NCI-H1694 treated with DMSO at 0.1 percent for 48 hours (cell line): ENCODE data around the gene FRMD5.

ENCODE experiments used
- DNase-seq: peaks from one replicate; lab custom pipeline; 2025; lab: John Stamatoyannopoulos, UW

FRMD5 gene

GRCh38 chr15:44160796-44161195 is 34.3 kb downstream of the FRMD5 start:
- DNase-seq = no peak

GRCh38 chr15:44159492-44159891 is 35.6 kb downstream of the FRMD5 start:
- DNase-seq = no peak

- no peak for DNase-seq
These were observed 37.0 kb downstream of the FRMD5 start for GRCh38 chr15:44158111-44158510.

DNA sequence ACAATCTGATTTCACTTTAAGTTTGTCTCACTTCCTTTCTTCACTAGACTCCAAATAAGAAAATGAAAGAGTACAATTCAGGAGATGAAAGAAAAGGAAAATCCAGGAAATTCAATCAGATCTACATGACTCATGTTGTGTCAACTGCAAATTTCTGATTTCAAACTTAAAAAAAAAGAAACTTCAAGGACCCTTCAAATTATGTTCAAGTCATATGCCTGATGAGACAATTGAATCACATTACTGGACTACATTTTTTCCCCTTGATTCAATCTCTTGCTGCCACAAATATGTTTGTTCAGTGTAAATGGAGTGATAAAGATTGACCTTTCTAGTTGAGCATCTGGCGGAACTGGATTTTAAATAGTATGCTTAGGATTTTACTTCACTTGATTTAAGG is 37.4 kb downstream of the FRMD5 start:
- DNase-seq = no peak

DNA sequence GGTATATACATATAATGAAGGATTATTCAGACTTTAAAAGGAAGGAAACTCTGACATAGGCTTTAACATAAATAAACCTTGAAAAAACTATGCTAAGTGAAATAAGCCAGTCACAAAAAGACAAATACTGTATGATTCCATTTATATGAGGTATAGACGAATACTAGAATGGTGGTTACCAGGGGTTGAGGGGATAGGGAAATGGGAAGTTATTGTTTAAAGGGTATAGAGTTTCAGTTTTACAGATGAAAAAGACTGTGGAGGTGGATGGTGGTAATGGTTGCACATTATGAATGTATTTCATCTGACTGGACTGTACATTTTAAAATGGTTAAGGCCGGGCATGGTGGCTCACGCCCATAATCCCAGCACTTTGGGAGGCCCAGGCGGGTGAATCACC is 41.7 kb downstream of the FRMD5 start:
- DNase-seq = no peak

DNA sequence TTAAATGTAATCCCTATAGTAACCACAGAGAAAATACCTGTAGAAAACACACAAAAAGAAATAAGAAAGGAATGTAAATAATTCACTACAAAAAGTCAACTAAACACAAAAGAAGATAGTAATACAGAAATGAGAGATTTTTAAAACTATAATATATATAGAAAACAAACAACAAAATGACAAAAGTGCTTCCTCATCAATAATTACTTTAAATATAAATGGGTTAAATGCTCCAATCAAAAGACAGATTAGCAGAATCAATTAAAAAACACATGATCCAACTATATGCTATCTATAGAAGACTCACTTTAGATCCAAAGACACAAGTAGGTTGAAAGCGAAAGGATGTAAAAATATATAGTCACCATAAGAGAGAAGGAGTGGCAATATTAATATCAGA is 45.8 kb downstream of the FRMD5 start:
- no peak for DNase-seq

- DNase-seq = no peak
These were observed 46.5 kb downstream of the FRMD5 start for GRCh38 chr15:44148580-44148979.

GRCh38 chr15:44147636-44148035 is 47.4 kb downstream of the FRMD5 start:
- DNase-seq = no peak

DNA sequence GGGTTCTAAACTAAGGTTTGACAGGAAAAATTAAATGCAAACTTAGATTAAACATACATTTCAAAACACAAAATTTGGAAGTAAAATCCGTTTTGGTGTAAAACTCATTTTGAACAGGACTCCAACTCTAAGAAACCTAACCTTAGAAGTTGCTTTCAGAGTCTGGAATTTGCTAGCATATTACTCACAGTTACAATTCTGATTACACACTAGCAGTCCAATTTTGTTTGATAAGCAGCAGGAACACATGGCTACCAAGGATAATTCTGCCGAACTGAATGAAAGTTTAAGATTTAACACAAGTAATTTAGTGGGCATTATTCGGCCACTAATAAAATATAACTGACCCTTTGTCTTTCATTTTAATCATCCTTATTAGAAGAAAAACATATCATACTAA is 49.6 kb downstream of the FRMD5 start:
- DNase-seq = no peak

GRCh38 chr15:44144992-44145391 is 50.1 kb downstream of the FRMD5 start:
- DNase-seq = no peak

- no peak for DNase-seq
These were observed 50.9 kb downstream of the FRMD5 start for GRCh38 chr15:44144184-44144583.

- DNase-seq = no peak
These were observed 57.3 kb downstream of the FRMD5 start for GRCh38 chr15:44137750-44138149.

DNA sequence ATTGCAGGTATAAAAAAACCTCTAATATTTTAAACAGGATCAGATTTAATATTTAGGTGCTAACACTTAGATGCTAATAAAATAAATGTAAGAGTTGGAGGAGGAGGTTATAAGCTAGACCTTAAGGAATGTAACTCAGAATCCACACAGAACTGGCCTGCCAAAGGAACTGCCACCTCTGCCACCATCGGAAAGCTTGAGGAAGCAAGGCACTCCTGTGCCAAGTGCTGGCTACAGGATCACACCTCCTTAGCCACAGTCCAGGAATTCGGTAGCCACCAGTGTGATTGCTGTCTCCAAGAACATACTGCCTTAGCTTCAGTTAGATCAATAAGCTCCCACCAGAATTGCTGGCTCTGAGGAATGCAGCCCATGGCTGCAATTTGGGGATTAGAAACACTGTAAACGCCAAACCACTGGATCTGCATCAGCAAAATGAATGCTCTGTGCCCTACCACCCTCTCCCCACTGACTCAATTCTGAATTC is 58.0 kb downstream of the FRMD5 start:
- DNase-seq = no peak

DNA sequence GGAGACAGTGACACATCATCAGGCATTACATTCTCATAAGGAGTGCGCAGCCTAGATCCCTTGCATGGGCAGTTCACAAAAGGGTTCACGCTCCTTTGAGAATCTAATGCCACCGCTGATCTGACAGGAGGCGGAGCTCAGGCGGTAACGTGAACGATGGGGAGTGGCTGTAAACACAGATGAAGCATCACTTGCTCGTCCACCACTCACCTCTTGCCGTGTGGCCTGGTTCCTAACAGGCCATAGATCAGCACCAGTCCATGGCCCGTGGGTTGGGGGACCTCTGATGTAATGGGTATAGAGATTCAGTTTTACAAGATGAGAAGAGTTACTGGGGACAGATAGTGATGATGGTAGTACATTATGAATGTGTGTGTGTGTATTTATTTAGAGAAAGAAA is 63.0 kb downstream of the FRMD5 start:
- DNase-seq = no peak

- no peak for DNase-seq
These were observed 64.3 kb downstream of the FRMD5 start for GRCh38 chr15:44130778-44131177.

GRCh38 chr15:44129911-44130310 is 65.2 kb downstream of the FRMD5 start:
- no peak for DNase-seq

GRCh38 chr15:44128443-44128842 is 66.6 kb downstream of the FRMD5 start:
- no peak for DNase-seq

- no peak for DNase-seq
These were observed 69.2 kb downstream of the FRMD5 start for GRCh38 chr15:44125879-44126278.

- no peak for DNase-seq
These were observed 92.3 kb downstream of the FRMD5 start for GRCh38 chr15:44102675-44103254.

- DNase-seq = no peak
These were observed 93.1 kb downstream of the FRMD5 start for GRCh38 chr15:44101944-44102343.

DNA sequence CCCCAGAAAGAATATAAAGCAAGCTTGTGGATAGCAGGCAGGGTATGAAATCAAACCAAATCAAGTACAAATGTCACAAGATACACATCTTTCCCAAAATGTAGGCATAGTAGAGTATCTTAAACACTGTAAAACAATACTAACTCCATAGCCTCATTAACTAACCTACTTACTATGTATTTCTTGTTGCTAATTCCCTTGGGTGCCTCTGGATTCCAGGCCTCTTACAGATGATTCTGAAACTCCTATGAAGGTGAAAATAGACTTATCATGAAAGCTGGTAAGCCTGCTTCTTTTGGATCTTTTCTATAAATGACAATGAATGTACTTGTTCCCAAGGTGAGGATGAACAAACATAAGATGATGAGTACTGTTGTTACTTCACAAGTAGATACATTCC is 93.8 kb downstream of the FRMD5 start:
- no peak for DNase-seq

GRCh38 chr15:44099671-44100070 is 95.4 kb downstream of the FRMD5 start:
- no peak for DNase-seq

DNA sequence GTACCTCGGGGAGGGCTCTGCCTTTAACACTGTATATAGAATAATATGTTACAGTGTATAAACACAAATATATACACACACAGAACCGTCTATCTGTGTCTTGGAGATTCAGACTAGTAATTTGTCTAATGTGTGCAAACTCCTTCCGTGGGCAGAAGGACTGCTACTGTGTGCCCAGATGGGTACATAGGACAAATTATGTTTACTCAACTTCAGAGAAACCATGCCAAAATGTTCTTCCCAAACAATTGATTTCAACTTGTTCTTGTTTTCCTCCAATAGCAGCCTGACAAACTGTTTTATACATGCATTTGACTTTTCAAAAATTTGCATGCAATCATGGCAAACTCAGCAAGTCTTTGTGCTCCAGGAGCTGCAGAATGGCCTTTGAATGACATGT is 97.5 kb downstream of the FRMD5 start:
- no peak for DNase-seq

- DNase-seq = no peak
These were observed 98.5 kb downstream of the FRMD5 start for GRCh38 chr15:44096596-44096995.

GRCh38 chr15:44094781-44095180 is 100.3 kb downstream of the FRMD5 start:
- DNase-seq = no peak
